ENCODE results near the gene OR5H6.

DNA sequence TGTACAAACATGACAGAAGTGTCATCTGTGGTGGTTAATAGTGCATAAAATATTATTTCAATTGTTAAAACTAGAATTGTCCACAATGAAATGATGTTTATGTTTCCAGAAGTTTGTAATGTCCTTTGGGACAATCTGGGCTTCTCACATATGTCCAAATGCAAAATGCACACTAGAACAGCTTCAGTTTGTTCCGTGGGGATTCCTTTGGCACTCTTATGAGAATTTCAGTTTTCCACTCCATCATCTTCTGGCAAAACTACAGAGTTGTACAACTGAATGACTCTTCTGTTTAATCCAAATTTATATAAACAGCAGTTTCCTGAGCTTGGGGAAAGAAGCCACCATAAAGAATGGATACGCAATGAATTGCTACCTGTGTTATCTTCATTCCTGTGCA, 2.0 kb upstream of the OR5H6 start:
- TF ChIP-seq HDGF (IDR thresholded peaks at IDR 0.05; ENCODE audit: borderline replicate concordance) = no peak
- no peak for TF ChIP-seq L3MBTL2 (conservative IDR thresholded peaks at IDR 0.05)
- TF ChIP-seq NFRKB (IDR thresholded peaks at IDR 0.05) = no peak
- no peak for TF ChIP-seq ELF4 (IDR thresholded peaks at IDR 0.05)
